Measurements from ENCODE around the gene NEAT1. TPM values are rescaled to one million over a fixed set of nuclear protein-coding genes. Genes with fewer than 3 reads are reported as not detected.

NEAT1 gene
- polyA plus RNA-seq, 12 donors, result 34.5 to 182 (median 65.4) TPM

GRCh38 chr11:65477149-65477965, 54.8 kb downstream of the NEAT1 start:
- peak; percentile 94 for DNase-seq

- DNase-seq, result no peak
Measured at GRCh38 chr11:65478388-65479183, 56.0 kb downstream of the NEAT1 start.

- peak; percentile 84 for DNase-seq
Measured at GRCh38 chr11:65479184-65480145, 56.9 kb downstream of the NEAT1 start.

- no peak for DNase-seq
Measured at GRCh38 chr11:65482306-65482850, 59.8 kb downstream of the NEAT1 start.

DNA sequence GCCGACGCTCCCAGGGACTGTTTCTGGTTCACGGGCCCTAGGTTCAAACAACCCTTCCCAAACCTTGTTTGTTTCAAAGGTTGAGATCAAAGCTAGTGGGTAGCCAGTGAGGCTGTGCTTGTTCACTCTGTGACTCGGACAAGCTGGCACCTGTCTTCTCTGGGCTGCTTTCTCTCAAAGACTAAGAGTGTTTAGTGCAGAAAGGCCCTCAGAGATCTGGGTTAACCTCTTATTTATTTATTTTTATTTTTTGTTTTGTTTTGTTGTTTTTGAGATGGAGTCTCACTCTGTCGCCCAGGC, 63.3 kb downstream of the NEAT1 start:
- no peak for DNase-seq

DNA sequence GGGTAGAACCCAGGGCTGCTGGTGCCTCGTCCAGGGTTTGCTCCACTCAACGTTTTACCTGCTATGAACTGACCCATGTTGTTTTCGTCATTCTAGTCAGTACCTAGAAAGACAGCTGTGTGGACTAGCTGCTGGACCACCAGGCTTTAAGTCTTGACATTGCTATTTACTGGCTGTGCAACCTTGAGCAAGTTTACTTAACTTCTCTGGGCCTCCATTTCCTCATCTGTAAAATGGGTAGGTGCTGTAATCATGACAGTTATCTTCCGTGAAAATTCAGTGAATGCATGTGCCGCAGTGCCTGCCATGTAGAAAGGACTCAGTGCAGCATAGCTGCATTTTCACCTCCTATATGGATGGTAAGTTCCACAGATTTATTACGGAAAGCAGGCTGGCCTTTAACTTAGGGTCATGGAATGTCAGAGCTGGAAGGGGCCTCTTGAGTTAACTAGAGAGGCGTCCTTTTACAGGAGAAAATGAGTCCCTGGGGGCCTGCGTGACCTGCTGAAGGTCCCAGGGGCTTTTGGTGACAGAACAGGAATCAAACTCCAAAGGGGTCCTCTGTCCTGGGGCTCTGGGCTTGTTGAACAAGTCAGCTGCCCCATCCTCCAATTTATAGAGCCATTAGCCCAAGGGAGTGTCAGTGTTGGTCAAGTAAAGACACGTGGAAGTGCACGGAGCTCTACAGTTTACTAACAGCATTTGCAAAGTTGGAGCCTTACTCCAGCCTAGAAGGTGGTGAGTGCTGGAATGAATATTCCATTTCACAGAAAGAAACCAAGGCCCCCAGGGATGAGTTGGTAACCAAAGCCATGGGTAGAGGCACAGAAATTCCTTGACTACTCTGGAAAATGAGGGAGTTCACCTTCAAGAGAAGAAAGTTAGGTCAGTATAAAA, 64.2 kb downstream of the NEAT1 start:
- no peak for DNase-seq

GRCh38 chr11:65487467-65488272, 65.1 kb downstream of the NEAT1 start:
- DNase-seq, result peak; percentile 100

- DNase-seq, result no peak
Measured at GRCh38 chr11:65488273-65489034, 65.9 kb downstream of the NEAT1 start.

GRCh38 chr11:65489035-65489705, 66.6 kb downstream of the NEAT1 start:
- peak; percentile 86 for DNase-seq

- peak; percentile 70 for DNase-seq
Measured at GRCh38 chr11:65489706-65490320, 67.2 kb downstream of the NEAT1 start.

DNA sequence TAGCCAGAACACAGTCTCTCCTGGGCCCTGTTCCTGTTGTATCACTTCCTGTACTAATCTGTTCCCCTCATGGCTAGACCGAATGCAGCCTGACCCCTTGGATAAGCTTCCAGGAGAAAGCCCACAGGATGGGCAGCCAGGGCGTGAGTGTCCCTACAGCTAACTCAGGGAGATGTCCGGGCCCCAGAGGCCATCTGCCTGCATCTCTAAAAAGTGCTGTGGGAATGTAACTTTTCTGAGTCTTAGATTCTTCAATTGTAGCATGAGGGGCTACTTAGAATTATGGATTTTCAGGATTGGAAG, 68.5 kb downstream of the NEAT1 start:
- DNase-seq, result no peak

GRCh38 chr11:65491614-65492386, 69.2 kb downstream of the NEAT1 start:
- DNase-seq, result peak; percentile 45

DNA sequence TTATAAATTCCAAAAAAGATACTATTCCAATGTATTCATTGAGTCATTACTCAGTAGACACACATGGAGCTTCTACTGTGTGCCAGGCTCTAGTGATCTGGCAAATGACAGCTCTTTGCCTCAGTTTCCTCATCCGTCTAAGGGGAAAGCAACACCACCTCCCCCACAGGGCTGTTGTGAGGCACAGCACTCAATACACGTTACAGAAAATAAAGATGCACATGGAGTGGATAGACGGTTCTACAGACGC, 69.7 kb downstream of the NEAT1 start:
- DNase-seq, result no peak

- DNase-seq, result peak; percentile 87
Measured at GRCh38 chr11:65492637-65493366, 70.2 kb downstream of the NEAT1 start.

DNA sequence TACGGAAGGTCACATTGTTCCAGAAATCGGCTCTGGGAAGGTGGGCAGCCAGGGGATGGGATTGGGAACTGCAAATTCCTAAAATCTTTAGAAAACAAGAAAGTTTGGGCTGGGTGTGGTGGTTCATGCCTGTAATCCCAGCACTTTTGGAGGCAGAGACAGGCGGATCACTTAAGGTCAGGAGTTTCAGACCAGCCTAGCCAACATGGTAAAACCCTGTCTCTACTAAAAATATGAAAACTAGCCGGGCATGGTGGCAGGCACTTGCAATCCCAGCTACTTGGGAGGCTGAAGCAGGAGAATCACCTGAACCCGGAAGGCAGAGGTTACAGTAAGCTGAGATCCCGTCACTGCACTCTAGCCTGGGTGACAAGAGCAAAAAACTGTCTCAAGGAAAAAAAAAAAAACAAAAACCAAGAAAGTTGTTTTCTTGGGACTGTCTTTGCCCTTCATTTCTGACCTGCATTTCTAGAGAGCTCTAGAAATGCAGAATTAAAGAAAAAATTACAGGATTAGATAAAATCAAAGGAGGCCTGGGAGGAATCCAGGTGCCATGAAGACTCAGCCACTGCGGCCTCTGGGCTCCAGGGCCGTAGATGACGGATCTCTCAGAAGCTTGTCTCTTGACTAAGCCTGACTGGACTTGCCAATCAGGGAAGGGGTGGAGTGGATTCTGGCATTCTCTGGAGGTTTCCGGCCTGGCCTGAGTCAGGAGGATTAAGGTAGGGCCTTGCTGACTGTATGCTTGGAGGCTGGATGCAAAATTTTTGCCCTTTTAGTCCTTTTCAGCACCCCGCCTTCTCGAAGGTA, 71.0 kb downstream of the NEAT1 start:
- DNase-seq, result peak; percentile 38

All from muscle of arm (tissue), 12 donors.